ENCODE data around the gene SMCO4.

DNA sequence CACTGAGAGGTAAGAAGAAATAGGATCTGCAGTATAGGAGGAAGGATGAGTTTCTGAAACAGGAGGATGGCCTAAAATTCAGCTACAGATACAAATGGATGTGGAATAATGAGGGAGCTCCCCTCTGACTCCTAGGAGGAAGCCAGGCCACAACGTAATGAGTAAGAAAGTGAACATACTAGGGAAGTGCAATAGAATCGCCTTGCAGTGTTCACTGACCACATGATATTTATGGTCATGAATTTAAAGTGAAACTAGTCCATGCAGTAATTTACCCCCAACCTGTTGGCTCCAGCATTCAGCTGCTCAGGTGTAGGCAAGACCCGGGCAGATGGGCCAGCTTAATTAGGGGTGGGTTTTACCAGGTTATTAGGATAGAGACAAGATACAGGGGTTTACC is 110.9 kb downstream of the SMCO4 start:
- TF ChIP-seq, protein P1, sequence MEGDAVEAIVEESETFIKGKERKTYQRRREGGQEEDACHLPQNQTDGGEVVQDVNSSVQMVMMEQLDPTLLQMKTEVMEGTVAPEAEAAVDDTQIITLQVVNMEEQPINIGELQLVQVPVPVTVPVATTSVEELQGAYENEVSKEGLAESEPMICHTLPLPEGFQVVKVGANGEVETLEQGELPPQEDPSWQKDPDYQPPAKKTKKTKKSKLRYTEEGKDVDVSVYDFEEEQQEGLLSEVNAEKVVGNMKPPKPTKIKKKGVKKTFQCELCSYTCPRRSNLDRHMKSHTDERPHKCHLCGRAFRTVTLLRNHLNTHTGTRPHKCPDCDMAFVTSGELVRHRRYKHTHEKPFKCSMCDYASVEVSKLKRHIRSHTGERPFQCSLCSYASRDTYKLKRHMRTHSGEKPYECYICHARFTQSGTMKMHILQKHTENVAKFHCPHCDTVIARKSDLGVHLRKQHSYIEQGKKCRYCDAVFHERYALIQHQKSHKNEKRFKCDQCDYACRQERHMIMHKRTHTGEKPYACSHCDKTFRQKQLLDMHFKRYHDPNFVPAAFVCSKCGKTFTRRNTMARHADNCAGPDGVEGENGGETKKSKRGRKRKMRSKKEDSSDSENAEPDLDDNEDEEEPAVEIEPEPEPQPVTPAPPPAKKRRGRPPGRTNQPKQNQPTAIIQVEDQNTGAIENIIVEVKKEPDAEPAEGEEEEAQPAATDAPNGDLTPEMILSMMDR (IDR thresholded peaks at IDR 0.05; ENCODE audit: low read length) = no peak
- no peak for TF ChIP-seq EZH2 (IDR thresholded peaks at IDR 0.05; ENCODE audit: borderline replicate concordance, low read length)

Measured in OCI-LY1 (cell line).